K562 (cell line): ENCODE measurements around the gene AZU1. TPM values are rescaled to one million over a fixed set of nuclear protein-coding genes. Genes with fewer than 3 reads are reported as not detected.

Experiments used
- ATAC-seq: fragments of 200-7000 bp; cut with Tn5 transposase; 3 replicates; pipeline ENCODE4 v1.9.1; 2020; ENCODE audit warnings: moderate library complexity
- BruUV-seq: library from RNA; stranded (reverse); fragments of 400-500 nt; replicated peaks from 2 replicates; lab custom pipeline; 2021; lab: Mats Ljungman, UMichigan
- CTCF ChIA-PET: fragments of 300-600 bp; formaldehyde crosslinking; extraction: SDS; loops from one replicate; lab custom pipeline; 2021; ENCODE audit warnings: low intra/inter-chr PET ratio; lab: Yijun Ruan, JAX
- POLR2A ChIA-PET: fragments of 300-600, 350-650 bp; sonication (Branson Sonifier 250); formaldehyde crosslinking; extraction: SDS; loops from one replicate; lab custom pipeline; 2021; ENCODE audit warnings: antibody characterized with exemption, inconsistent platforms; lab: Yijun Ruan, JAX
- DNase-seq, 4 experiments: peaks; one replicate each; pipeline versions ENCODE4 v3.0.0 to v3.0.0-alpha.2; 2011 to 2018; ENCODE audit warnings: low spot score in 3 of 4, mixed read lengths in 3 of 4; ENCODE audit errors: extremely low read depth in 1 of 4
- FAIRE-seq: peaks from 2 replicates; lab custom pipeline; 2011; peaks lifted over from hg19 to GRCh38; lab: Jason Lieb, UNC
- H2AFZ ChIP-seq: 2 replicates; pipeline ENCODE4 v1.6.0; 2011; ENCODE audit warnings: low read depth, low read length, control low read depth, inconsistent platforms
- H3K27ac ChIP-seq: fragments of 200-600 bp; 3 replicates; pipeline ENCODE4 v1.8.0; 2011; ENCODE audit warnings: low read depth, mild to moderate bottlenecking, control low read depth, inconsistent platforms, low read length, moderate library complexity, mixed read lengths; ENCODE audit errors: extremely low read depth
- H3K27me3 ChIP-seq, 2 experiments: fragments of 300-600 bp in 1 of 2; 2 replicates in 1 of 2; 3 replicates in 1 of 2; pipeline versions ENCODE4 v1.6.0 to v1.8.0; 2011; ENCODE audit warnings: inconsistent platforms in 2 of 2, low read length in 2 of 2, mild to moderate bottlenecking in 1 of 2, mixed read lengths in 1 of 2, moderate library complexity in 1 of 2; ENCODE audit not compliant: control insufficient read depth in 2 of 2, insufficient read depth in 2 of 2
- H3K36me3 ChIP-seq: fragments of 300-600 bp; 3 replicates; pipeline ENCODE4 v1.8.0; 2011; ENCODE audit warnings: mild to moderate bottlenecking, low read length, inconsistent platforms; ENCODE audit not compliant: control insufficient read depth, insufficient read depth
- H3K4me1 ChIP-seq, 2 experiments: fragments of 200-600 bp in 1 of 2; replicated peaks in 1 of 2; 2 replicates in 1 of 2; 3 replicates in 1 of 2; pipeline versions ENCODE4 v1.5.1 to v1.8.0; 2011; ENCODE audit warnings: inconsistent platforms in 2 of 2, low read length in 2 of 2, mild to moderate bottlenecking in 1 of 2, mixed read lengths in 1 of 2, moderate library complexity in 1 of 2; ENCODE audit not compliant: control insufficient read depth in 2 of 2, insufficient read depth in 2 of 2
- H3K4me2 ChIP-seq: 2 replicates; pipeline ENCODE4 v1.6.1; 2011; ENCODE audit warnings: low read length, control low read depth, inconsistent platforms, mixed read lengths; ENCODE audit not compliant: insufficient read depth
- H3K4me3 ChIP-seq: fragments of 200-600 bp; sonication (generic), shearing (Covaris generic); 2 replicates; pipeline ENCODE4 v1.5.1; 2016; ENCODE audit warnings: control low read depth, inconsistent platforms
- H3K79me2 ChIP-seq: fragments of 200-600 bp; 3 replicates; pipeline ENCODE4 v1.8.0; 2011; ENCODE audit warnings: low read length, inconsistent platforms; ENCODE audit not compliant: control insufficient read depth, insufficient read depth
- H3K9ac ChIP-seq, 2 experiments: 2 replicates each; pipeline versions ENCODE4 v1.6.0 to v1.6.1; 2011; ENCODE audit warnings: low read depth in 2 of 2, low read length in 2 of 2, control low read depth in 1 of 2, inconsistent platforms in 1 of 2, mild to moderate bottlenecking in 1 of 2, mixed read lengths in 1 of 2; ENCODE audit not compliant: insufficient read depth in 1 of 2
- H3K9me1 ChIP-seq: one replicate; pipeline ENCODE4 v1.6.0; 2011; ENCODE audit warnings: inconsistent platforms, mild to moderate bottlenecking, low read length, moderate library complexity; ENCODE audit not compliant: control insufficient read depth, insufficient read depth
- H3K9me3 ChIP-seq: replicated peaks from 2 replicates; pipeline ENCODE4 v1.5.1; 2011; ENCODE audit warnings: low read depth, low read length, inconsistent platforms; ENCODE audit not compliant: control insufficient read depth, insufficient read depth
- H4K20me1 ChIP-seq: replicated peaks from 2 replicates; pipeline ENCODE4 v1.6.1; 2011; ENCODE audit warnings: low read length, inconsistent platforms, mixed read lengths; ENCODE audit not compliant: control insufficient read depth, insufficient read depth
- ARHGAP35 ChIP-seq: fragments of 450-650 bp; IDR thresholded peaks from 2 replicates; pipeline ENCODE4 v1.6.1; 2018; ENCODE audit not compliant: partially characterized antibody
- HMGN3 ChIP-seq: IDR thresholded peaks from 2 replicates; pipeline ENCODE4 v1.6.1; 2011; ENCODE audit warnings: borderline replicate concordance, low read depth, mild to moderate bottlenecking, mixed read lengths, low read length; ENCODE audit not compliant: insufficient read length; ENCODE audit errors: extremely low read depth
- KDM2B ChIP-seq: fragments of 250-450 bp; sonication (Bioruptor Pico); IDR thresholded peaks from 2 replicates; pipeline ENCODE4 v1.8.0; 2021; ENCODE audit warnings: mild to moderate bottlenecking, moderate library complexity
- NONO ChIP-seq, 2 experiments: fragments of 200-400 bp in 1 of 2; fragments of 450-650 bp in 1 of 2; formaldehyde crosslinking in 1 of 2; IDR thresholded peaks; 2 replicates each; pipeline ENCODE4 v1.6.1; 2017; ENCODE audit warnings: low read depth in 2 of 2, mild to moderate bottlenecking in 2 of 2, moderate library complexity in 2 of 2, low read length in 1 of 2
- POLR2G ChIP-seq: fragments of 200-400 bp; formaldehyde crosslinking; IDR thresholded peaks from 2 replicates; pipeline ENCODE4 v1.6.1; 2017; ENCODE audit warnings: low read depth, mild to moderate bottlenecking, antibody characterized with exemption, low read length, moderate library complexity
- RBM22 ChIP-seq: fragments of 200-400 bp; formaldehyde crosslinking; IDR thresholded peaks from 2 replicates; pipeline ENCODE4 v1.6.1; 2018; ENCODE audit warnings: low read length, low read depth; ENCODE audit not compliant: poor library complexity, severe bottlenecking
- TAF15 ChIP-seq: fragments of 200-400 bp; formaldehyde crosslinking; IDR thresholded peaks from 2 replicates; pipeline ENCODE4 v1.6.1; 2017; ENCODE audit warnings: mild to moderate bottlenecking, low read depth, low read length, moderate library complexity
- ZBTB7A ChIP-seq: IDR thresholded peaks from 2 replicates; pipeline ENCODE4 v1.6.1; 2011; ENCODE audit warnings: low read depth, mild to moderate bottlenecking, low read length, moderate library complexity, borderline replicate concordance; ENCODE audit not compliant: control insufficient read depth
- ZC3H4 ChIP-seq: sonication (generic); formaldehyde crosslinking; IDR thresholded peaks from 2 replicates; pipeline ENCODE4 v1.9.0; 2021; ENCODE audit warnings: missing genetic modification reagents, borderline replicate concordance
- ZNF764 ChIP-seq: fragments of 250-450 bp; sonication (Bioruptor Pico); IDR thresholded peaks from 2 replicates; pipeline ENCODE4 v1.4.0; 2020; ENCODE audit warnings: low read depth, mild to moderate bottlenecking, moderate library complexity
- WGBS: fragments of 100-300 bp; shearing (Covaris generic); methylation state at CpG from one replicate; pipeline ENCODE4 v1.1.6; 2016; ENCODE audit warnings: low coverage, mixed read lengths; ENCODE audit not compliant: insufficient coverage; ENCODE audit errors: missing lambda C conversion rate; 5-methylcytosine and 5-hydroxymethylcytosine counted together
- in situ Hi-C: fragments of 300-500 bp; cut with MboI; formaldehyde crosslinking; loops from 4 replicates; pipeline ENCODE4 v1.15.0; 2018; ENCODE audit warnings: inconsistent platforms, mixed read lengths
- intact Hi-C: fragments of 100-400 bp; cut with micrococcal nuclease; formaldehyde crosslinking; loops from 2 replicates; pipeline ENCODE4 v1.14.2; 2022
- polyA plus RNA-seq, 8 experiments: library from polyadenylated mRNA; depleted of rRNA in 4 of 8; stranded (reverse) in 5 of 8; unstranded in 3 of 8; fragments of >200 nt; fragmentation: Nextera tagmentation in 2 of 8; fragmentation: Illumina TruSeq in 1 of 8; extraction: Ambion mirVana in 2 of 8; extraction: Trizol in 1 of 8; gene quantifications; 2 replicates each; pipeline versions ENCODE4 v1.2.1 to v1.2.3, GENCODE V29; 2011 to 2014; ENCODE audit warnings: inconsistent platforms in 1 of 8, missing spikeins in 1 of 8
- total RNA-seq, 7 experiments: library from RNA; depleted of rRNA in 6 of 7; stranded (reverse); fragments of >200 nt in 6 of 7; fragmentation: Illumina TruSeq in 2 of 7; extraction: Trizol in 2 of 7; gene quantifications; 2 replicates each; pipeline versions ENCODE4 v1.2.1 to v1.2.3, GENCODE V29; 2011 to 2021; ENCODE audit warnings: low replicate concordance in 1 of 7
- TF ChIP-seq, protein P1 (sequence below): fragments of 450-650 bp; formaldehyde crosslinking; IDR thresholded peaks from 2 replicates; pipeline ENCODE4 v1.4.0; 2020; ENCODE audit warnings: mild to moderate bottlenecking
- TF ChIP-seq, protein P2 (sequence below): IDR thresholded peaks from 3 replicates; pipeline ENCODE4 v1.6.1; 2011; ENCODE audit warnings: borderline replicate concordance, mild to moderate bottlenecking; ENCODE audit not compliant: insufficient read length, insufficient read depth
- TF ChIP-seq, protein P3 (sequence below): sonication (generic); formaldehyde crosslinking; IDR thresholded peaks from 2 replicates; pipeline ENCODE4 v1.8.1; 2023; ENCODE audit warnings: mild to moderate bottlenecking, missing genetic modification reagents
- TF ChIP-seq, protein P4 (sequence below): fragments of 450-650 bp; formaldehyde crosslinking; IDR thresholded peaks from 2 replicates; pipeline ENCODE4 v1.4.0; 2020; ENCODE audit warnings: mild to moderate bottlenecking, moderate library complexity

Gene AZU1
- total and polyA plus RNA-seq, 9 of the 15 experiments (the other 6 are each of a cell fraction or from before 2014, with no cell fraction given), result 0.29 to 1.9 (median 0.59) TPM; not detected in 3

DNA sequence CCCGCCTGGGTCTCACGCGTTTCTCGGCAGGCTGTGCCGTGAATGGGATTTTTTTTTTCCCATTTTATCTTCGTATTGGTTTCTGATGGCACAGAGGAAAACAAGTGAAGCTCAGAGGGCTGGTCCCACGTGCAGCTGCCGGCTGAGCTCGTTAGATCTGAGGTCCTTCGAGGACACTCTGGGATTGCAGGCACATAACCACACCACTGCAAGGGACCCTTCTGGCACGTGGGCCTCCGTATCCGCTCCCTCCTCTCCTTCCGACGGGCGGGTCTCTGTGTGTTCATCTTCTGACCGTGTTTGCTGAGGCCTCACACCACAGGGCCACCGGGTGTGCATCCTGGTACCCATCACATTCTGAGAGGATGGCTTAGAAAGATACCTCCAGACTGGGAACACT, 48.5 kb downstream of the AZU1 start (continued):
- TF ChIP-seq ZNF764 (CRISPR knock-in tag) (no peak), ARHGAP35 (no peak), TAF15 (no peak), NONO (IDR thresholded peaks at IDR 0.05; ENCODE audit: low read depth in 2 of 2, low read length in 1 of 2) (no peak)
- TF ChIP-seq, protein P1, sequence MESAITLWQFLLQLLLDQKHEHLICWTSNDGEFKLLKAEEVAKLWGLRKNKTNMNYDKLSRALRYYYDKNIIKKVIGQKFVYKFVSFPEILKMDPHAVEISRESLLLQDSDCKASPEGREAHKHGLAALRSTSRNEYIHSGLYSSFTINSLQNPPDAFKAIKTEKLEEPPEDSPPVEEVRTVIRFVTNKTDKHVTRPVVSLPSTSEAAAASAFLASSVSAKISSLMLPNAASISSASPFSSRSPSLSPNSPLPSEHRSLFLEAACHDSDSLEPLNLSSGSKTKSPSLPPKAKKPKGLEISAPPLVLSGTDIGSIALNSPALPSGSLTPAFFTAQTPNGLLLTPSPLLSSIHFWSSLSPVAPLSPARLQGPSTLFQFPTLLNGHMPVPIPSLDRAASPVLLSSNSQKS (CRISPR knock-in tag), result no peak
- TF ChIP-seq, protein P2, sequence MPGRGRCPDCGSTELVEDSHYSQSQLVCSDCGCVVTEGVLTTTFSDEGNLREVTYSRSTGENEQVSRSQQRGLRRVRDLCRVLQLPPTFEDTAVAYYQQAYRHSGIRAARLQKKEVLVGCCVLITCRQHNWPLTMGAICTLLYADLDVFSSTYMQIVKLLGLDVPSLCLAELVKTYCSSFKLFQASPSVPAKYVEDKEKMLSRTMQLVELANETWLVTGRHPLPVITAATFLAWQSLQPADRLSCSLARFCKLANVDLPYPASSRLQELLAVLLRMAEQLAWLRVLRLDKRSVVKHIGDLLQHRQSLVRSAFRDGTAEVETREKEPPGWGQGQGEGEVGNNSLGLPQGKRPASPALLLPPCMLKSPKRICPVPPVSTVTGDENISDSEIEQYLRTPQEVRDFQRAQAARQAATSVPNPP, result no peak

DNA sequence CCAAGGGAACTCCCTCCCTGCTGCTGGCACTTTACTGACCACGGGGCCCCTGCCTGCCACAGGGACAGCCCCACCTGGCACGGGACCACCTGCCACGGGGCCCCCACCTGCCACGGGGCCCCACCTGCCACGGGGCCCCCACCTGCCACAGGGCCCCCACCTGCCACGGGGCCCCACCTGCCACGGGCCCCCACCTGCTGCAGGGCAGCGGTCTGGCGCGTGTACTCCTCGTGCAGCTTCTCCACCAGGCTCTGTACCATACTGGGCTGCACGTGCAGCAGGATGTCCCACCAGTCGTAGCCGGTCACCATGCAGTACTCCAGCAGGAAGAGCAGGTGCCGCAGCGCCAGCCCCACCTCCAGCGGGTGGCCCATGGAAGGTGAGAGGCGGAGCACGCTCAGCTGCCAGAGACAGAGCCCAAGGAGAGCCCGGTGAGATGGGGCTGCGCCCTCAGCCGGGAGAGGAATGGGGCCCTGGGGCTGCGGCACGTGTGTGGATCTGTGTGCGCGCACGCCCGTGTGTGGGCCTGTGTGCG, 49.2 kb downstream of the AZU1 start:
- Histone ChIP-seq H3K79me2 (no peaks in the 10 kb centered on the region), H3K27me3 (no peaks in the 10 kb centered on the region), H2AFZ (no peak overlapping the region), H3K36me3 (peaks cover 56% of the 10 kb centered on the region; the same call in 2 of the 3 replicates), H3K27ac (no peak overlapping the region), H3K4me3 (no peak overlapping the region), H3K4me1 (peaks cover 10 to 45% of the 10 kb centered on the region in 2 experiments), H3K9me1 (no peaks in the 10 kb centered on the region), H3K9me3 (no peaks in the 10 kb centered on the region), H3K9ac (peak overlapping the region in 1 of 2 experiments; percentile 35; a peak in 2 of 4 replicates), H3K4me2 (no peak overlapping the region), H4K20me1 (no peaks in the 10 kb centered on the region; the same call in none of the 2 replicates)
- no peak for ATAC-seq
- DNase-seq, result peak in 1 of 4 experiments; percentile 7
- intact Hi-C loops, result no loop called here
- in situ Hi-C loops, result no loop called here
- peak; percentile 4 for TF ChIP-seq RBM22
- TF ChIP-seq, protein P3, sequence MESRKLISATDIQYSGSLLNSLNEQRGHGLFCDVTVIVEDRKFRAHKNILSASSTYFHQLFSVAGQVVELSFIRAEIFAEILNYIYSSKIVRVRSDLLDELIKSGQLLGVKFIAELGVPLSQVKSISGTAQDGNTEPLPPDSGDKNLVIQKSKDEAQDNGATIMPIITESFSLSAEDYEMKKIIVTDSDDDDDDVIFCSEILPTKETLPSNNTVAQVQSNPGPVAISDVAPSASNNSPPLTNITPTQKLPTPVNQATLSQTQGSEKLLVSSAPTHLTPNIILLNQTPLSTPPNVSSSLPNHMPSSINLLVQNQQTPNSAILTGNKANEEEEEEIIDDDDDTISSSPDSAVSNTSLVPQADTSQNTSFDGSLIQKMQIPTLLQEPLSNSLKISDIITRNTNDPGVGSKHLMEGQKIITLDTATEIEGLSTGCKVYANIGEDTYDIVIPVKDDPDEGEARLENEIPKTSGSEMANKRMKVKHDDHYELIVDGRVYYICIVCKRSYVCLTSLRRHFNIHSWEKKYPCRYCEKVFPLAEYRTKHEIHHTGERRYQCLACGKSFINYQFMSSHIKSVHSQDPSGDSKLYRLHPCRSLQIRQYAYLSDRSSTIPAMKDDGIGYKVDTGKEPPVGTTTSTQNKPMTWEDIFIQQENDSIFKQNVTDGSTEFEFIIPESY (CRISPR knock-in tag), result peak; percentile 64
- TF ChIP-seq, protein P4, sequence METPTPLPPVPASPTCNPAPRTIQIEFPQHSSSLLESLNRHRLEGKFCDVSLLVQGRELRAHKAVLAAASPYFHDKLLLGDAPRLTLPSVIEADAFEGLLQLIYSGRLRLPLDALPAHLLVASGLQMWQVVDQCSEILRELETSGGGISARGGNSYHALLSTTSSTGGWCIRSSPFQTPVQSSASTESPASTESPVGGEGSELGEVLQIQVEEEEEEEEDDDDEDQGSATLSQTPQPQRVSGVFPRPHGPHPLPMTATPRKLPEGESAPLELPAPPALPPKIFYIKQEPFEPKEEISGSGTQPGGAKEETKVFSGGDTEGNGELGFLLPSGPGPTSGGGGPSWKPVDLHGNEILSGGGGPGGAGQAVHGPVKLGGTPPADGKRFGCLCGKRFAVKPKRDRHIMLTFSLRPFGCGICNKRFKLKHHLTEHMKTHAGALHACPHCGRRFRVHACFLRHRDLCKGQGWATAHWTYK (CRISPR knock-in tag), result peak; percentile 90; the same call in 1 of the 2 replicates
- TF ChIP-seq KDM2B (CRISPR knock-in tag), result no peak
- TF ChIP-seq POLR2G, result peak; percentile 61; the same call in 1 of the 2 replicates
- peak; percentile 34 for TF ChIP-seq HMGN3
- no peak for TF ChIP-seq ZC3H4
- TF ChIP-seq ZBTB7A, result 0 out of 2 replicates have a peak, but pooled peaks have one; percentile 32
- ChIA-PET POLR2A (interaction anchor here (0.7 kb wide), 1 partner anchor 369 kb away, joined by 3 read pairs; no protein-coding TSS in a partner anchor), CTCF (no interaction called here)
- WGBS, result 93% methylated on average over 25 of the region's 29 CpGs
- no TSS peak for BruUV-seq
- FAIRE-seq, result no peak
